GM21825 (cell line): Measurements from ENCODE around the gene SIGMAR1.
"Not testable (repeated sequence)": the region's sequence is repeated elsewhere in the genome, so short reads cannot be mapped to it uniquely, and the experiment has no call there.

ENCODE experiments used
- ATAC-seq: cut with Tn5 transposase; IDR thresholded peaks from one replicate; pipeline ENCODE4 v1.9.1; 2021; ENCODE audit warnings: mild to moderate bottlenecking, moderate library complexity; ENCODE audit not compliant: unreplicated experiment

SIGMAR1 gene

GRCh38 chr9:34655394-34655793 is 17.8 kb upstream of the SIGMAR1 start:
- ATAC-seq: no peak

GRCh38 chr9:34654323-34655051 is 16.9 kb upstream of the SIGMAR1 start:
- no peak for ATAC-seq

- ATAC-seq: no peak
Measured at GRCh38 chr9:34653151-34654072, 15.8 kb upstream of the SIGMAR1 start.

- ATAC-seq: no peak
Measured at GRCh38 chr9:34652602-34653000, 15.0 kb upstream of the SIGMAR1 start.

- no peak for ATAC-seq
Measured at GRCh38 chr9:34651876-34652601, 14.5 kb upstream of the SIGMAR1 start, which contains the start of gene IL11RA. TSS of gene IL11RA (plus strand) at chr9:34652185. CDS start at chr9:34655218, 3,033 bp downstream.

- no peak for ATAC-seq
Measured at GRCh38 chr9:34651321-34651720, 13.7 kb upstream of the SIGMAR1 start.

GRCh38 chr9:34650816-34651215 is 13.2 kb upstream of the SIGMAR1 start:
- ATAC-seq: no peak

GRCh38 chr9:34648673-34649072 is 11.1 kb upstream of the SIGMAR1 start:
- ATAC-seq: no peak

- ATAC-seq: no peak
Measured at GRCh38 chr9:34647651-34648050, 10.1 kb upstream of the SIGMAR1 start.

- ATAC-seq: no peak
Measured at GRCh38 chr9:34647084-34647403, 9.5 kb upstream of the SIGMAR1 start.

GRCh38 chr9:34646211-34647083 is 8.9 kb upstream of the SIGMAR1 start, which contains the start of gene GALT:
TSS of gene GALT (plus strand) at chr9:34646675. CDS start at chr9:34646705, 30 bp downstream.
- ATAC-seq: peak; percentile 85

- no peak for ATAC-seq
Measured at GRCh38 chr9:34644766-34645314, 7.3 kb upstream of the SIGMAR1 start.

- ATAC-seq: no peak
Measured at GRCh38 chr9:34642679-34643078, 5.1 kb upstream of the SIGMAR1 start.

GRCh38 chr9:34639322-34639721 is 1.7 kb upstream of the SIGMAR1 start:
- ATAC-seq: not testable (repeated sequence)

GRCh38 chr9:34638138-34638445 is 505 bp upstream of the SIGMAR1 start:
- no peak for ATAC-seq

- ATAC-seq: no peak
Measured at GRCh38 chr9:34636791-34637355, 714 bp downstream of the SIGMAR1 start.

GRCh38 chr9:34635556-34635955 is 2.0 kb downstream of the SIGMAR1 start:
- ATAC-seq: no peak

- no peak for ATAC-seq
Measured at GRCh38 chr9:34634551-34635248, 2.9 kb downstream of the SIGMAR1 start.

- peak; percentile 31 for ATAC-seq
Measured at GRCh38 chr9:34633851-34634550, 3.6 kb downstream of the SIGMAR1 start.
